Measurements from ENCODE around the gene DHH. TPM values are rescaled to one million over a fixed set of nuclear protein-coding genes. Genes with fewer than 3 reads are reported as not detected.

DHH gene
- total RNA-seq = 5.3 and 9.0 TPM in 2 replicates

GRCh38 chr12:49094160-49094974 lies at the start of gene DHH:
Gene DHH (minus strand): TSS chr12:49094801. CDS start chr12:49094512, 289 bp downstream.

GRCh38 chr12:49131051-49131893 lies 36.7 kb upstream of the DHH start, which contains the start of gene TUBA1B:
Gene TUBA1B (minus strand): TSS chr12:49131395. CDS start chr12:49131300, 95 bp downstream.

DNA sequence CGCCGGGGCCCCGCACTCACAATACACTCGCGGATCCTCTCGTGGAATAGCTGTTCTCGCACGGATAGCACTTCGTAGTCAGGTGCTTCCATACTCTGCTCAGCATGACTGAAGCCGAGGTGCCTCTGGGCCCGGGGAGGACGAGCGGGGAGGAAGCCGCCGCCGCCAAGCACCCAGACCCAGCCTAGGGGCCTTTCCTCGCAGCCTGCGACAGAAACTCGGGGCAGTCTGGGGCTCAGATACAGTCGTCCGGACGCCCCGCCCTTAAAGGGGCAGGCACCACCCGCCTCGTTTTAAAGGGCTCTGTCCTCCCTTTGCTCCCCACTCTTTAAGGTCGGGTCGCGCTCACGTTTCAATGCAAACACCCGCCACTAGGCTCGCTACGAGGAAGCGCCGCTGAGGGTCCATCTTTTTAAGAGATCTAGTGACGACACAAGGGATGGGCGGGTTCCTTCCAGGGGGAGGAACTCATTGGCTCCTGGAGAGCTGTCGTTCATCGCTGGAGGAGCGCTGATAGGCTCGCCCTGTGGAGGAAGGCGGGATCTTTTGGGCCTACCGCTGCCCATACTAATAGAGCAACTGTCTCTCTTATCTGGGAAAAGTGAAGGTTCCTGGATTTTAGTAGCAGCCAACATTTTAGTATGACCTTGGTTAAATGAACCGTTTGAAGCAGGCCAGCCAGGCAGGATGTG lies 16.0 kb upstream of the DHH start, which contains the start of gene LMBR1L:
LMBR1L (minus strand) TSS at position 384 of the 692 bp plus-strand sequence; CDS start at position 92, 292 bp downstream.

GRCh38 chr12:49069507-49070346 lies 24.9 kb downstream of the DHH start, which contains the start of gene RHEBL1:
Gene RHEBL1 (minus strand): TSS chr12:49069979. CDS start chr12:49069785, 194 bp downstream.

DNA sequence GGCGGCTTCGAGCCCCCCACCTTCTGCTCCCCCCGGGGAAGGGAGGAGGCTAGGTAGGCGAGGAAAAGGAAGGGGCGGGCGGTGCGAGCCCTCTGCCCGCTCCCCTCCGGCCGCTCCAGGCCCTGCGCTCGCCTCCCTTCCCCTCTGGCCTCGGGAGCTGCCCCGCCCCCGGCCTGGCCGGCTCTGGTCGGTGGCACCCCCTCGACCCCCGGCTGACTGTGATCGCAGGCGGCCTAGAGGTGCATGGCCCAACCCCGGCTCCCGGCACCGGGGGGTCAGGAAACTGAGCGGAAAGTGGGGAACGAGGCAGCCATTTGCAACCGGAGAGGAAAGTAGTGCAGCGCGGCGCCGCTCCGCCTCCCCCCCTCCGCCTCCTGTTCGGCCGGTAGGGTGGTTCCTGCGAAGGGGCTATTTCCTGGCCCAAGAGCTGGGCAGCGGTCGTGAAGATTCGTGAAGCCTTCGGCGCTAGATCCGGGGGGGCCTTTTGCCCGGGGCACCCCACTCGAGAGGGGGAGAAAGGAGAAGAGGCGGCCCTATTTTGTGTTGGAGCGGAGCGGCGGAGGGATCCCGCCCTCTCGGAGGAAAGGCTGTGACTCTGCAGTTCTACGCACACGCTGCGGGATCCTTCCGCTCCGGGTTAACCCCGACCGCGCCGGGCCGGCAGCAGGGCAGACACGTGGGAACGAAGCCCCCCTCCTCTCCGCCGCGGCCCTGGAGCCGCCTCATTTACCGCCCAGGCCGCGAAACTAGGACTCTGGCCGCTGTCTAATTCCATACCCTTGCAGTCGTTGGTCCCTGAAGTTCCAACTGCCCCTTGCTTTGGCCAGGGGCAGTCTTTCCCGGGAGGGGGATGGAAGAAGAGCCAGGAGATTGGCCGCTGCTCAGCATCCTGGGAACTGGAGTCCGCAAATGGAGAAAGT lies 34.1 kb downstream of the DHH start, which contains the start of gene KMT2D:
KMT2D (minus strand) TSS at position 558 of the 920 bp plus-strand sequence. CDS start 5,470 bp downstream, outside the sequence.

Small RNA genes lying within 50 kb of the gene (small RNA-seq; reads per million reads assigned to genes)
- gene RF00019 = not detected

Other genes with a start within 250 kb of the DHH start
- 78.9 and 94.9 TPM in 2 replicates for gene DDX23, start 242.6 kb downstream of the DHH start, total RNA-seq
- gene RND1, start 228.9 kb downstream of the DHH start, total RNA-seq = 0.57 and 1.5 TPM in 2 replicates
- 21.0 and 29.2 TPM in 2 replicates for gene FKBP11, start 169.3 kb downstream of the DHH start, total RNA-seq
- 83.8 and 102 TPM in 2 replicates for gene ARF3, start 137.3 kb downstream of the DHH start, total RNA-seq
- gene WNT10B, start 123.1 kb downstream of the DHH start, total RNA-seq = 0.07 and 0.13 TPM in 2 replicates
- not detected in 2 replicates for gene WNT1, start 116.5 kb downstream of the DHH start, total RNA-seq
- gene DDN, start 95.4 kb downstream of the DHH start, total RNA-seq = 0.13 and 0.29 TPM in 2 replicates
- gene PRKAG1, start 76.0 kb downstream of the DHH start, total RNA-seq = 55.2 and 56.5 TPM in 2 replicates
- 66.4 and 79.6 TPM in 2 replicates for gene KMT2D, start 34.0 kb downstream of the DHH start, total RNA-seq
- 0.66 and 1.4 TPM in 2 replicates for gene RHEBL1, start 24.8 kb downstream of the DHH start, total RNA-seq
- gene LMBR1L, start 16.0 kb upstream of the DHH start, total RNA-seq = 58.9 and 62.1 TPM in 2 replicates
- gene TUBA1B, start 36.6 kb upstream of the DHH start, total RNA-seq = 2,263 and 3,197 TPM in 2 replicates
- 792 and 805 TPM in 2 replicates for gene TUBA1A, start 94.3 kb upstream of the DHH start, total RNA-seq
- 580 and 869 TPM in 2 replicates for gene TUBA1C, start 170.3 kb upstream of the DHH start, total RNA-seq
- 0.14 and 0.27 TPM in 2 replicates for gene PRPH, start 200.3 kb upstream of the DHH start, total RNA-seq
- 20.1 and 40.5 TPM in 2 replicates for gene TROAP, start 228.5 kb upstream of the DHH start, total RNA-seq
- 0.13 and 0.22 TPM in 2 replicates for gene C1QL4, start 242.4 kb upstream of the DHH start, total RNA-seq

Measured in thoracic aorta endothelial cell (primary cell).